Suprapubic skin (tissue), 4 donors: Measurements from ENCODE around the gene MICAL2.

Experiments used
- EP300 ChIP-seq: sonication (generic); formaldehyde crosslinking; IDR thresholded peaks from one replicate; pipeline ENCODE4 v1.6.1; 2017; ENCODE audit warnings: antibody characterized with exemption
- POLR2AphosphoS5 ChIP-seq, 3 donors: sonication (generic); formaldehyde crosslinking; IDR thresholded peaks; one replicate each; pipeline ENCODE4 v1.6.1; 2017; ENCODE audit warnings: antibody characterized with exemption in 3 of 3
- TF ChIP-seq, protein P1 (sequence below), 2 donors: fragments of 200-600 bp in 1 of 2; fragments of 450-650 bp in 1 of 2; sonication (generic) in 1 of 2; IDR thresholded peaks; one replicate each; pipeline ENCODE4 v1.5.1; 2016 to 2019; ENCODE audit warnings: antibody characterized with exemption in 2 of 2, mild to moderate bottlenecking in 1 of 2, moderate library complexity in 1 of 2

- TF ChIP-seq, protein P1, sequence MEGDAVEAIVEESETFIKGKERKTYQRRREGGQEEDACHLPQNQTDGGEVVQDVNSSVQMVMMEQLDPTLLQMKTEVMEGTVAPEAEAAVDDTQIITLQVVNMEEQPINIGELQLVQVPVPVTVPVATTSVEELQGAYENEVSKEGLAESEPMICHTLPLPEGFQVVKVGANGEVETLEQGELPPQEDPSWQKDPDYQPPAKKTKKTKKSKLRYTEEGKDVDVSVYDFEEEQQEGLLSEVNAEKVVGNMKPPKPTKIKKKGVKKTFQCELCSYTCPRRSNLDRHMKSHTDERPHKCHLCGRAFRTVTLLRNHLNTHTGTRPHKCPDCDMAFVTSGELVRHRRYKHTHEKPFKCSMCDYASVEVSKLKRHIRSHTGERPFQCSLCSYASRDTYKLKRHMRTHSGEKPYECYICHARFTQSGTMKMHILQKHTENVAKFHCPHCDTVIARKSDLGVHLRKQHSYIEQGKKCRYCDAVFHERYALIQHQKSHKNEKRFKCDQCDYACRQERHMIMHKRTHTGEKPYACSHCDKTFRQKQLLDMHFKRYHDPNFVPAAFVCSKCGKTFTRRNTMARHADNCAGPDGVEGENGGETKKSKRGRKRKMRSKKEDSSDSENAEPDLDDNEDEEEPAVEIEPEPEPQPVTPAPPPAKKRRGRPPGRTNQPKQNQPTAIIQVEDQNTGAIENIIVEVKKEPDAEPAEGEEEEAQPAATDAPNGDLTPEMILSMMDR (IDR thresholded peaks at IDR 0.05) = no peak
- TF ChIP-seq POLR2AphosphoS5 (IDR thresholded peaks at IDR 0.05) (no peak), EP300 (no peak)
Observed at GRCh38 chr11:12290477-12290922, 180.1 kb downstream of the MICAL2 start.
